AG09309 (cell line): ENCODE results near the gene DPH6.

Experiments used
- DNase-seq: peaks from one replicate; pipeline ENCODE4 v3.0.0-alpha.2; 2010; ENCODE audit warnings: low read depth
- H3K4me3 ChIP-seq: 2 replicates; pipeline ENCODE4 v1.5.1; 2011; ENCODE audit warnings: mild to moderate bottlenecking, low read depth, low read length, moderate library complexity; ENCODE audit not compliant: control insufficient read depth
- CTCF ChIP-seq: IDR thresholded peaks from 2 replicates; pipeline ENCODE4 v1.5.1; 2011; ENCODE audit warnings: mild to moderate bottlenecking, low read depth, low read length, inconsistent platforms; ENCODE audit not compliant: insufficient read depth, control insufficient read depth; ENCODE audit errors: missing control alignments

The DPH6 gene

GRCh38 chr15:35557012-35557411 lies 11.0 kb upstream of the DPH6 start:
- no peak for TF ChIP-seq CTCF
- H3K4me3 ChIP-seq = no peak overlapping the region
- no peak for DNase-seq

GRCh38 chr15:35555244-35555643 lies 9.3 kb upstream of the DPH6 start:
- DNase-seq = no peak
- no peak for TF ChIP-seq CTCF
- H3K4me3 ChIP-seq = no peak overlapping the region

- TF ChIP-seq CTCF = no peak
- no peak overlapping the region for H3K4me3 ChIP-seq
- DNase-seq = no peak
Observed at GRCh38 chr15:35550957-35551356, 5.0 kb upstream of the DPH6 start.

- no peak for DNase-seq
Observed at GRCh38 chr15:35549567-35549966, 3.6 kb upstream of the DPH6 start.

GRCh38 chr15:35548435-35548834 lies 2.5 kb upstream of the DPH6 start:
- TF ChIP-seq CTCF = no peak

More at GRCh38 chr15:35549567-35549966, 3.6 kb upstream of the DPH6 start:
- H3K4me3 ChIP-seq = no peak overlapping the region
- no peak for TF ChIP-seq CTCF

GRCh38 chr15:35547775-35548364 lies 1.9 kb upstream of the DPH6 start:
- TF ChIP-seq CTCF = no peak
- no peak overlapping the region for H3K4me3 ChIP-seq
- DNase-seq = no peak

More at GRCh38 chr15:35548435-35548834, 2.5 kb upstream of the DPH6 start:
- no peak for DNase-seq
- H3K4me3 ChIP-seq = no peak overlapping the region
